Endothelial cell of umbilical vein (primary cell): ENCODE results near the gene C5orf15. TPM values are rescaled to one million over a fixed set of nuclear protein-coding genes. Genes with fewer than 3 reads are reported as not detected.
"Not testable (repeated sequence)": the region's sequence is repeated elsewhere in the genome, so short reads cannot be mapped to it uniquely, and the experiment has no call there.

Experiments used
- BruUV-seq: library from RNA; stranded (reverse); fragments of 400-500 nt; replicated peaks from 2 replicates; lab custom pipeline; 2021; lab: Mats Ljungman, UMichigan
- CTCF ChIA-PET: fragments of 300-600, 350-600 bp; sonication (Branson Sonifier 250); formaldehyde crosslinking; loops from one replicate; lab custom pipeline; 2021; ENCODE audit warnings: antibody characterized with exemption, inconsistent platforms; lab: Charles Lee
- POLR2A ChIA-PET: fragments of 300-600, 350-600 bp; sonication (Branson Sonifier 250); formaldehyde crosslinking; loops from one replicate; lab custom pipeline; 2021; ENCODE audit warnings: antibody characterized with exemption, inconsistent platforms; lab: Charles Lee
- DNase-seq: peaks from one replicate; pipeline ENCODE4 v3.0.0-alpha.2; 2011; ENCODE audit warnings: low read depth, low spot score
- FAIRE-seq: peaks from 2 replicates; lab custom pipeline; 2011; peaks lifted over from hg19 to GRCh38; lab: Jason Lieb, UNC
- H2AFZ ChIP-seq: 2 replicates; pipeline ENCODE4 v1.6.0; 2012; ENCODE audit warnings: low read depth, low read length, control low read depth, inconsistent platforms
- H3K27ac ChIP-seq: 2 replicates; pipeline ENCODE4 v1.5.1; 2011; ENCODE audit warnings: low read depth, mild to moderate bottlenecking, control low read depth, low read length, moderate library complexity; ENCODE audit not compliant: insufficient read depth
- H3K27me3 ChIP-seq, 2 experiments: 2 replicates each; pipeline versions ENCODE4 v1.6.0 to v1.6.1; 2011; ENCODE audit warnings: low read length in 2 of 2, mixed read lengths in 1 of 2; ENCODE audit not compliant: control insufficient read depth in 2 of 2, insufficient read depth in 2 of 2
- H3K36me3 ChIP-seq, 2 experiments: 2 replicates in 1 of 2; 3 replicates in 1 of 2; pipeline ENCODE4 v1.5.1; 2011; ENCODE audit warnings: low read length in 2 of 2, mild to moderate bottlenecking in 1 of 2, moderate library complexity in 1 of 2; ENCODE audit not compliant: control insufficient read depth in 2 of 2, insufficient read depth in 2 of 2; ENCODE audit errors: extremely low read depth in 1 of 2
- H3K4me1 ChIP-seq: 3 replicates; pipeline ENCODE4 v1.5.1; 2011; ENCODE audit warnings: mild to moderate bottlenecking, low read length; ENCODE audit not compliant: control insufficient read depth, insufficient read depth; ENCODE audit errors: extremely low read depth
- H3K4me2 ChIP-seq: 2 replicates; pipeline ENCODE4 v1.6.1; 2011; ENCODE audit warnings: low read length, control low read depth, mixed read lengths; ENCODE audit not compliant: insufficient read depth
- H3K4me3 ChIP-seq, 3 experiments: fragments of 200-600 bp in 1 of 3; sonication (generic), shearing (Covaris generic) in 1 of 3; replicated peaks in 1 of 3; 2 replicates each; pipeline ENCODE4 v1.5.1; 2011 to 2016; ENCODE audit warnings: control low read depth in 3 of 3, low read length in 3 of 3, mild to moderate bottlenecking in 2 of 3, inconsistent platforms in 1 of 3, low read depth in 1 of 3, moderate library complexity in 1 of 3; ENCODE audit not compliant: insufficient read depth in 1 of 3
- H3K79me2 ChIP-seq: 2 replicates; pipeline ENCODE4 v1.6.0; 2012; ENCODE audit warnings: low read length, inconsistent platforms; ENCODE audit not compliant: control insufficient read depth, insufficient read depth
- H3K9ac ChIP-seq: replicated peaks from 2 replicates; pipeline ENCODE3; 2011; ENCODE audit warnings: low read length, control low read depth; ENCODE audit not compliant: insufficient read depth; ENCODE audit errors: extremely low read depth
- H3K9me1 ChIP-seq: replicated peaks from 3 replicates; pipeline ENCODE4 v1.6.0; 2011; ENCODE audit warnings: mild to moderate bottlenecking, low read length; ENCODE audit not compliant: control insufficient read depth, insufficient read depth; ENCODE audit errors: extremely low read depth
- H3K9me3 ChIP-seq: replicated peaks from 2 replicates; pipeline ENCODE4 v1.5.1; 2012; ENCODE audit warnings: low read length, inconsistent platforms; ENCODE audit not compliant: control insufficient read depth, insufficient read depth
- H4K20me1 ChIP-seq: replicated peaks from 2 replicates; pipeline ENCODE3; 2011; ENCODE audit warnings: mild to moderate bottlenecking, low read length; ENCODE audit not compliant: control insufficient read depth, insufficient read depth; ENCODE audit errors: extremely low read depth
- CTCF ChIP-seq, 2 donors: IDR thresholded peaks; 1 replicate in 1 of 2; 2 replicates in 1 of 2; pipeline ENCODE4 v1.5.1; 2011; ENCODE audit warnings: low read length in 2 of 2, mild to moderate bottlenecking in 2 of 2, moderate library complexity in 2 of 2, control low read depth in 1 of 2, inconsistent platforms in 1 of 2, low read depth in 1 of 2; ENCODE audit not compliant: insufficient read depth in 1 of 2; ENCODE audit errors: extremely low read depth in 1 of 2
- EZH2 ChIP-seq: IDR thresholded peaks from 2 replicates; pipeline ENCODE4 v1.6.1; 2012; ENCODE audit warnings: borderline replicate concordance, low read depth, mild to moderate bottlenecking, moderate library complexity, low read length, inconsistent platforms; ENCODE audit not compliant: severe bottlenecking
- FOS ChIP-seq: IDR thresholded peaks from 2 replicates; pipeline ENCODE4 v1.6.1; 2011; ENCODE audit warnings: mild to moderate bottlenecking, low read length, moderate library complexity, borderline replicate concordance; ENCODE audit not compliant: insufficient read depth
- GATA2 ChIP-seq: IDR thresholded peaks from 2 replicates; pipeline ENCODE4 v1.7.0; 2011; ENCODE audit warnings: low read depth, mild to moderate bottlenecking, moderate library complexity, mixed read lengths, low read length; ENCODE audit not compliant: insufficient read length, insufficient read depth
- JUN ChIP-seq: IDR thresholded peaks from 2 replicates; pipeline ENCODE4 v1.6.1; 2011; ENCODE audit warnings: borderline replicate concordance, low read depth; ENCODE audit not compliant: insufficient read length, insufficient read depth
- MAX ChIP-seq: IDR thresholded peaks from 2 replicates; pipeline ENCODE4 v1.6.1; 2011; ENCODE audit not compliant: insufficient read depth, insufficient read length
- MYC ChIP-seq: IDR thresholded peaks from one replicate; pipeline ENCODE4 v1.6.1; 2011; ENCODE audit warnings: mild to moderate bottlenecking, low read depth, low read length
- POLR2A ChIP-seq: IDR thresholded peaks from 2 replicates; pipeline ENCODE4 v1.6.1; 2012; ENCODE audit warnings: low read depth, mild to moderate bottlenecking, control low read depth, low read length
- POLR2AphosphoS5 ChIP-seq: IDR thresholded peaks from 2 replicates; pipeline ENCODE4 v1.6.1; 2012; ENCODE audit warnings: low read depth, mild to moderate bottlenecking, control low read depth, low read length, moderate library complexity; ENCODE audit not compliant: insufficient read depth
- dilution Hi-C: fragments of 300-500 bp; cut with MboI; formaldehyde crosslinking; loops from one replicate; pipeline ENCODE4 v1.15.0; 2019; ENCODE audit warnings: low sequenced_read_pairs; ENCODE audit not compliant: extremely low pct_ligation_motif_present
- intact Hi-C: fragments of 100-400 bp; cut with micrococcal nuclease; formaldehyde crosslinking; loops from one replicate; pipeline ENCODE4 v1.10.0; 2022
- polyA plus RNA-seq, 4 experiments: library from polyadenylated mRNA; depleted of rRNA in 3 of 4; stranded (reverse) in 3 of 4; unstranded in 1 of 4; fragments of >200 nt; gene quantifications; 2 replicates each; pipeline versions ENCODE4 v1.2.1 to v1.2.3, GENCODE V29; 2011 to 2012; ENCODE audit warnings: missing spikeins in 1 of 4
- total RNA-seq: library from RNA; stranded (reverse); gene quantifications from 2 replicates; pipeline ENCODE4 v1.2.3, GENCODE V29; 2021

The C5orf15 gene
- total and polyA plus RNA-seq, 2 donors (not counting 3 experiments of a cell fraction or from before 2014, with no cell fraction given): 25.3 to 45.4 TPM

GRCh38 chr5:133956196-133956595 lies 12.2 kb downstream of the C5orf15 start:
- H3K4me2 ChIP-seq, FAIRE-seq, dilution Hi-C loops, H2AFZ ChIP-seq, DNase-seq, H3K36me3 ChIP-seq, BruUV-seq, POLR2A ChIA-PET, H3K79me2 ChIP-seq, H3K27ac ChIP-seq, CTCF ChIA-PET, H3K9me3 ChIP-seq, H3K4me1 ChIP-seq, H3K4me3 ChIP-seq, H3K9me1 ChIP-seq, intact Hi-C loops, H4K20me1 ChIP-seq, H3K9ac ChIP-seq, H3K27me3 ChIP-seq: not testable (repeated sequence)

- H3K9ac ChIP-seq: no peak overlapping the region
- ChIA-PET POLR2A (no interaction called here), CTCF (interaction anchor here (1.0 to 1.3 kb wide), 5 partner anchors 9 to 588 kb away, joined by 3 to 5 read pairs (median 3); partner anchors contain the start of gene C5orf15)
- dilution Hi-C loops (no loop called here), intact Hi-C loops (no loop called here)
- H2AFZ ChIP-seq: no peak overlapping the region
- no peak overlapping the region for H3K4me2 ChIP-seq
- H3K4me1 ChIP-seq: peaks cover 8% of the 10 kb centered on the region
- TF ChIP-seq GATA2 (no peak), MAX (no peak), JUN (no peak), POLR2AphosphoS5 (no peak), POLR2A (no peak), MYC (no peak), FOS (no peak), EZH2 (no peak), CTCF (IDR thresholded peaks at IDR 0.05; ENCODE audit: extremely low read depth in 1 of 2, insufficient read depth in 1 of 2, low read depth in 1 of 2, low read length in 2 of 2) (no peak)
- no peaks in the 10 kb centered on the region for H3K9me3 ChIP-seq
- H3K79me2 ChIP-seq: no peaks in the 10 kb centered on the region
- no peak overlapping the region for H3K4me3 ChIP-seq
- BruUV-seq: no TSS peak
- H4K20me1 ChIP-seq: no peaks in the 10 kb centered on the region
- no peak overlapping the region for H3K27ac ChIP-seq
- H3K9me1 ChIP-seq: no peaks in the 10 kb centered on the region
- peaks cover 0 to 2% of the 10 kb centered on the region in 2 experiments for H3K36me3 ChIP-seq
- FAIRE-seq (no peak), DNase-seq (no peak)
- no peaks in the 10 kb centered on the region for H3K27me3 ChIP-seq
These were observed 14.8 kb downstream of the C5orf15 start for GRCh38 chr5:133953568-133954145.
